ENCODE data around the gene ACLY.
"Not testable (repeated sequence)": the region's sequence is repeated elsewhere in the genome, so short reads cannot be mapped to it uniquely, and the experiment has no call there.

ACLY gene

GRCh38 chr17:41873559-41874292 lies 45.0 kb downstream of the ACLY start:
- Histone ChIP-seq H3K27me3 (ENCODE audit: control insufficient read depth, insufficient read depth, low read length) (no peaks in the 10 kb centered on the region), H3K27ac (ENCODE audit: low read depth, low read length) (no peak overlapping the region), H3K9ac (ENCODE audit: low read length) (no peak overlapping the region), H3K36me3 (ENCODE audit: control insufficient read depth, insufficient read depth, low read length) (peaks cover 35% of the 10 kb centered on the region), H3K4me1 (ENCODE audit: control insufficient read depth, insufficient read depth, low read length) (no peaks in the 10 kb centered on the region), H3K4me3 (ENCODE audit: low read length) (no peak overlapping the region)

DNA sequence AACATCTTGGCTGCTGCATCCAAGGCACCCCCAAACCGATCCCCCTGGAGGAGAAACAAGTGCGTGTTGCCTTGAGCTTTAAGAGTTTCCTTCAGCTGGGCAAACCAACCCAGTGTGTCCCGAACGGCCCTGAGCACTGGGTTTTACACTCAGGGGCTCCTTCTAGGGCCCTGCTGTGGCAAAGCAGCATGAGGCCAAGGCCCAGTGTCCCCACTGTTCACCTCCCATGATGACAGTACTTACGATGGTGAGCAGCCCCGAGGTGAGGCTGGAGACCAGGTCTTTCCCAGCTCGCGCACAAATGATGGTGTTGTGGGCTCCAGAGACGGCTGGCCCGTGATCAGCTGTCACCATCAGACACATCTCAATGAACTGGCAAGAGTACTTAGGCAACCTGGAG lies 47.0 kb downstream of the ACLY start:
- no peaks in the 10 kb centered on the region for H3K27me3 ChIP-seq (ENCODE audit: control insufficient read depth, insufficient read depth, low read length)
- no peak overlapping the region for H3K9ac ChIP-seq (ENCODE audit: low read length)
- no peaks in the 10 kb centered on the region for H3K4me1 ChIP-seq (ENCODE audit: control insufficient read depth, insufficient read depth, low read length)
- H3K36me3 ChIP-seq (ENCODE audit: control insufficient read depth, insufficient read depth, low read length): peaks cover 33% of the 10 kb centered on the region
- no peak overlapping the region for H3K27ac ChIP-seq (ENCODE audit: low read depth, low read length)
- H3K4me3 ChIP-seq (ENCODE audit: low read length): no peak overlapping the region

DNA sequence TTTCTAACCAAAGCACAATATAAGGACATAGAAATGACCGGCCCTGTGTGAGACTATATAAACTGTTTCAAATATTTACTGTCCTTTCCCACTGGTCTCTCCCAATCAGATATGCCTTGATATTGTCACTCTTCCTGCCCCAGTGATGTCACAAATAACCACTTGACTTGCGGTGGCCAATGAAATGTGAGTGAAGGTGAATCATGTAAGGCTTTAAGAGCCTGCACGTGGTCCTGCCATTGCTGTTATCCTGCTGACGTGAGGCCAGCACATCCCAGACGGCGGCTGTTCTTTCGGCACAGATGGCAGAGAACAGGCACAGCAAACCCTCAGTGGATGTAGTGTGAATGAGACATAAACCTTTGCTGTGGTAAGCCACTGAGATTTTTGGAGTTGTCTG lies 48.1 kb downstream of the ACLY start:
- Histone ChIP-seq H3K4me1 (ENCODE audit: control insufficient read depth, insufficient read depth, low read length) (no peaks in the 10 kb centered on the region), H3K27me3 (ENCODE audit: control insufficient read depth, insufficient read depth, low read length) (no peaks in the 10 kb centered on the region), H3K9ac (ENCODE audit: low read length) (no peak overlapping the region), H3K4me3 (ENCODE audit: low read length) (no peak overlapping the region), H3K36me3 (ENCODE audit: control insufficient read depth, insufficient read depth, low read length) (peaks cover 33% of the 10 kb centered on the region), H3K27ac (ENCODE audit: low read depth, low read length) (no peak overlapping the region)

- Histone ChIP-seq H3K36me3 (ENCODE audit: control insufficient read depth, insufficient read depth, low read length) (peaks cover 33% of the 10 kb centered on the region), H3K4me3 (ENCODE audit: low read length) (no peak overlapping the region), H3K27ac (ENCODE audit: low read depth, low read length) (no peak overlapping the region), H3K9ac (ENCODE audit: low read length) (no peak overlapping the region), H3K27me3 (ENCODE audit: control insufficient read depth, insufficient read depth, low read length) (no peaks in the 10 kb centered on the region), H3K4me1 (ENCODE audit: control insufficient read depth, insufficient read depth, low read length) (no peaks in the 10 kb centered on the region)
These were observed 48.7 kb downstream of the ACLY start for GRCh38 chr17:41870097-41870496.

DNA sequence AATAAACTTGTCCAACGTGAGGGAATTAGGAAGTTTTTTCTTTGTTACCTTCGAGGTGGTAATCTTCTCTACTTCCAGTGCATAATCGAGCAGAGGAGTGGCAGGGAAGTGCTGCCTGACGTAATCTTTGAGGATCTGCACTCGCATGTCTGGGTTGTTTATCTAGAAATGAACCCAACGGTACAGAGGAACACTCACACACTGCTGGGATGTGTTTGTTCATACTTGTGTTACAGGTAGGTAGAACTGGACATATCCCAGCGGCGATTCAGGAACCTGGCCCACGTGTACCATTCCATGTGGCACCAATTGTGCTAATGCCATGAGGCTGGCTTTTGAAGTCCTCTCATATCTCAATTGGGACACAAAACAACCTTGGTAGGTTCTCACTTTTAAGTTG lies 49.3 kb downstream of the ACLY start:
- peaks cover 33% of the 10 kb centered on the region for H3K36me3 ChIP-seq (ENCODE audit: control insufficient read depth, insufficient read depth, low read length)
- H3K27ac ChIP-seq (ENCODE audit: low read depth, low read length): no peak overlapping the region
- H3K27me3 ChIP-seq (ENCODE audit: control insufficient read depth, insufficient read depth, low read length): no peaks in the 10 kb centered on the region
- H3K4me3 ChIP-seq (ENCODE audit: low read length): no peak overlapping the region
- no peak overlapping the region for H3K9ac ChIP-seq (ENCODE audit: low read length)
- H3K4me1 ChIP-seq (ENCODE audit: control insufficient read depth, insufficient read depth, low read length): no peaks in the 10 kb centered on the region

DNA sequence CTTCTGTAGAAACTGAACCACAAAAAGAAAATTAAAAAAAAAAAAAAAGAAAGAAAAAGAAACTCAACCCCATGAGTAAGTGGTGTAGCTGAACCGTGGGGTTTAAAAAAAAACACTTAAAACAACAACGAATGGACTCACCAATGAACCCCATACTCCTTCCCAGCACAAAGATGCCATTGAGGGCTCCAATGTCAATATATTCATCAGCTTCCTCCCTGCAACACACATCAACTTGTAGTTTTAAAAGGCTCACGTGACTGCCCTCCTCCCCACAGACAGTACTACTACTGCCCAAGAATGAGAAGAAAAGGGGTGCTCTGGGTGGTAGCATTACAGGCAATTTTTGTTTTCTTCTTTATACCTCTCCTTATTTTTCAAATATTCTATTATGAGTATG lies 50.2 kb downstream of the ACLY start:
- peaks cover 27% of the 10 kb centered on the region for H3K36me3 ChIP-seq (ENCODE audit: control insufficient read depth, insufficient read depth, low read length)
- H3K4me1 ChIP-seq (ENCODE audit: control insufficient read depth, insufficient read depth, low read length): peaks cover 5% of the 10 kb centered on the region
- H3K27me3 ChIP-seq (ENCODE audit: control insufficient read depth, insufficient read depth, low read length): no peaks in the 10 kb centered on the region
- no peak overlapping the region for H3K4me3 ChIP-seq (ENCODE audit: low read length)
- no peak overlapping the region for H3K27ac ChIP-seq (ENCODE audit: low read depth, low read length)
- H3K9ac ChIP-seq (ENCODE audit: low read length): no peak overlapping the region

DNA sequence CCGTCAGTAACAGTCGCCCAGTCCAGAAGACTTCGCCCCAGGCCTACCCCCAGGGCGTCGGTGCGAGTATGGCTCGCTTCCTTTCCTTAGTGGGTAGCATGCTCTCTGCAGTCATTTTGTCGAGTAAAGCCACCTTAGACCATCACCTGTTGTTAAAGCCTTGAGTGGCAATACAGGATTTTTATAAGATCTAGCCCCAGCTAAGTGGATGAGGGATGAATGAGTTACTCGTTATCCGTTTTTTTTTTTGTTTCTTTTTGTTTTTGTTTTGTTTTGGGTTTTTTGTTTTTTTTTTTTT lies 53.2 kb downstream of the ACLY start:
- H3K9ac ChIP-seq (ENCODE audit: low read length): peak overlapping the region; percentile 32

GRCh38 chr17:41864836-41865595 lies 53.7 kb downstream of the ACLY start, which contains the start of gene KLHL11:
Gene KLHL11 (minus strand): TSS chr17:41865423. CDS start chr17:41865370, 53 bp downstream.
- Histone ChIP-seq H3K27ac (ENCODE audit: low read depth, low read length) (peak within 1 kb of the TSS; percentile 93), H3K4me1 (ENCODE audit: control insufficient read depth, insufficient read depth, low read length) (peaks cover 8% of the 10 kb centered on the region), H3K4me3 (ENCODE audit: low read length) (peak within 1 kb of the TSS; percentile 86), H3K36me3 (ENCODE audit: control insufficient read depth, insufficient read depth, low read length) (peaks cover 8% of the 10 kb centered on the region), H3K27me3 (ENCODE audit: control insufficient read depth, insufficient read depth, low read length) (no peaks in the 10 kb centered on the region), H3K9ac (ENCODE audit: low read length) (peak within 1 kb of the TSS; percentile 72)

More for the DNA sequence above, 53.2 kb downstream of the ACLY start:
- Histone ChIP-seq H3K27ac (ENCODE audit: low read depth, low read length) (peak overlapping the region; percentile 46), H3K4me1 (ENCODE audit: control insufficient read depth, insufficient read depth, low read length) (peaks cover 8% of the 10 kb centered on the region), H3K4me3 (ENCODE audit: low read length) (peak overlapping the region; percentile 57), H3K36me3 (ENCODE audit: control insufficient read depth, insufficient read depth, low read length) (peaks cover 12% of the 10 kb centered on the region), H3K27me3 (ENCODE audit: control insufficient read depth, insufficient read depth, low read length) (no peaks in the 10 kb centered on the region)

GRCh38 chr17:41864498-41864835 lies 54.3 kb downstream of the ACLY start:
- H3K27ac ChIP-seq (ENCODE audit: low read depth, low read length): peak overlapping the region; percentile 93
- peak overlapping the region; percentile 72 for H3K9ac ChIP-seq (ENCODE audit: low read length)

DNA sequence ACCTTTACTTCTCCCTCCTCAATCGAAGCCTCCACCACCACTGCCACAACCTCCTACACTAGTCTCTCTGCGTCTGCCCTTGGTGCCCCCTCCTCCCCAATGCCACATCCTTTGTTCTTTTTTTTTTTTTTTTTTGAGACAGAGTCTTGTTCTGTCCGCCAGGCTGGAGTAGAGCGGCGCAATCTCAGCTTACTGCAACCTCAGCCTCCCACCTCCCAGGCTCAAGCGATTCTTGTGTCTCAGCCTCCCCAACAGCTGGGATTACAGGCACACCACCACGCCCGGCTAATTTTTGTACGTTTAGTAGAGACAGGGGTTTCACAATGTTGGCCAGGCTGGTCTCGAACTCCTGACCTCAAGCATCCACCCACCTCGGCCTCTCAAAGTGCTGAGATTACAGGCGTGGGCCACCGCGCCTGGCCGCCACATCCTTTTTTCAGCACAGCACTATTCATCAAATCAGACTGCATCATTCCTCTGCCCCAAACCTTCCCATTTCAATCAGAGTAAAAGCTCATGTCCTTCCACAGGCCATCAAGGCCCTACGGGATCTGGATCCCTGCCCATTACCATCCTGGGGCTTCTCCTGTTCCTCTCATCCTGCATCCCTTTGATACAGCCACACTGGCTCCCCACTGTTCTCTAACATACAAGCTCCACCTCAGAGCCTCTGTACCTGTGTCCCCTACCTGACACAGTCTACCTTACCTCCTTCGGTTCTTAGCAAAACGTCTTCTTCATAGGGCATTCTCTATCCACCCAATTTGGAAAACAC lies 55.5 kb downstream of the ACLY start:
- Histone ChIP-seq H3K4me1 (ENCODE audit: control insufficient read depth, insufficient read depth, low read length) (peaks cover 8% of the 10 kb centered on the region), H3K9ac (ENCODE audit: low read length) (no peak overlapping the region), H3K36me3 (ENCODE audit: control insufficient read depth, insufficient read depth, low read length) (peaks cover 6% of the 10 kb centered on the region), H3K27ac (ENCODE audit: low read depth, low read length) (no peak overlapping the region), H3K27me3 (ENCODE audit: control insufficient read depth, insufficient read depth, low read length) (no peaks in the 10 kb centered on the region), H3K4me3 (ENCODE audit: low read length) (peak overlapping the region; percentile 86)

More at GRCh38 chr17:41864498-41864835, 54.3 kb downstream of the ACLY start:
- Histone ChIP-seq H3K4me1 (ENCODE audit: control insufficient read depth, insufficient read depth, low read length) (peaks cover 8% of the 10 kb centered on the region), H3K36me3 (ENCODE audit: control insufficient read depth, insufficient read depth, low read length) (peaks cover 6% of the 10 kb centered on the region), H3K27me3 (ENCODE audit: control insufficient read depth, insufficient read depth, low read length) (no peaks in the 10 kb centered on the region), H3K4me3 (ENCODE audit: low read length) (peak overlapping the region; percentile 86)

DNA sequence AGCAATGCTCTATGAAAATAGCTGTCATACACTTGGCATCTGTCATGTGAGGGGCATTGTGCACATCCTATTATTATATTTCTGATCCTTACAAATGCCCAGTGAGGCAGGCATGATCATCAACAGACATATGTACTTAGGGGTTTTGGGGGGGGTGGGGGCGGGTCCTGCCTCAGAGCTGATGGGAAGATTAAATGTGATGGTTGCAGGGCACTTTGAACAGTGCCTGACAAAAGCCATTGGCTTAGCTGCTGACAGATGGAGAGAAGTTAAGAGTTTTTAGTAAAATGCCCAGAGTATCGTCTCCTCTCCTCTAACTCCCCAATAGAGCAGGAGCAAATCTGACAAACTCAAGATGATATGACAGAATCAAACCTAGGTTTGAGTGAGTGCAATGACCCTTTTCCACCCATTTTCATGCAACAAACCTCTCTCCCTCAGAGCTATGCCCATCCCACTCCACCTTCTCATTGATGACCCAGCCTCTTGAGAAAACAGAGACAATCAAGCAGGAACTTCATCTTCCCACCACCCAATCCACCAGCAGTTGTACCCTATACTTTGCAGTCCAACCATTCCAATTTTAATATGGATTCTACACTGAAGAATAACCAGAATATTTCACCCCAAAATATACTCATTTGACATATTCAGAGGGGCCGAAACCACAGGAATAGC lies 58.4 kb downstream of the ACLY start:
- Histone ChIP-seq H3K4me3 (ENCODE audit: low read length) (no peak overlapping the region), H3K9ac (ENCODE audit: low read length) (no peak overlapping the region), H3K27me3 (ENCODE audit: control insufficient read depth, insufficient read depth, low read length) (no peaks in the 10 kb centered on the region), H3K36me3 (ENCODE audit: control insufficient read depth, insufficient read depth, low read length) (no peaks in the 10 kb centered on the region), H3K27ac (ENCODE audit: low read depth, low read length) (no peak overlapping the region), H3K4me1 (ENCODE audit: control insufficient read depth, insufficient read depth, low read length) (peaks cover 8% of the 10 kb centered on the region)

GRCh38 chr17:41851382-41851781 lies 67.4 kb downstream of the ACLY start:
- not testable (repeated sequence) for H3K36me3 ChIP-seq (ENCODE audit: control insufficient read depth, insufficient read depth, low read length); H3K4me3 ChIP-seq (ENCODE audit: low read length); H3K9ac ChIP-seq (ENCODE audit: low read length); H3K27ac ChIP-seq (ENCODE audit: low read depth, low read length); H3K27me3 ChIP-seq (ENCODE audit: control insufficient read depth, insufficient read depth, low read length)
- peaks cover 12% of the 10 kb centered on the region for H3K4me1 ChIP-seq (ENCODE audit: control insufficient read depth, insufficient read depth, low read length)

All from rectal smooth muscle tissue (tissue), 1 donor.